ENCODE measurements around the gene STMND1.

- TF ChIP-seq CTCF (IDR thresholded peaks at IDR 0.05 in 2 of 3, conservative IDR thresholded peaks at IDR 0.05 in 1 of 3; ENCODE audit: control insufficient read depth in 2 of 3, extremely low read depth in 1 of 3, insufficient read depth in 1 of 3, low read depth in 3 of 3, low read length in 3 of 3) (no peak), POLR2AphosphoS2 (IDR thresholded peaks at IDR 0.05; ENCODE audit: low read depth, low read length) (no peak), FOS (IDR thresholded peaks at IDR 0.05; ENCODE audit: borderline replicate concordance, extremely low read depth, insufficient read length) (no peak), FOXM1 (IDR thresholded peaks at IDR 0.05; ENCODE audit: low read depth, low read length) (no peak), TCF3 (IDR thresholded peaks at IDR 0.05; ENCODE audit: borderline replicate concordance, insufficient read depth, low read depth, low read length) (no peak)
Measured at GRCh38 chr6:17115251-17116116, 13.6 kb downstream of the STMND1 start.

Measured in GM12878 (cell line).